GM12878 (cell line): Measurements from ENCODE around the gene MAGI2.
A peak's percentile ranks its signal among the peaks of the same experiment; 100 is the strongest.

Experiments
- EP300 ChIP-seq, 2 experiments: fragments of 150-350 bp in 1 of 2; IDR thresholded peaks; 2 replicates each; pipeline ENCODE4 v1.6.1; 2011 to 2012; ENCODE audit warnings: low read depth in 2 of 2, low read length in 2 of 2, borderline replicate concordance in 1 of 2, improper control_type of control experiment in 1 of 2, inconsistent platforms in 1 of 2; ENCODE audit not compliant: control insufficient read depth in 1 of 2
- KDM1A ChIP-seq: fragments of 200-600 bp; sonication (generic); IDR thresholded peaks from 2 replicates; pipeline ENCODE4 v1.6.1; 2016; ENCODE audit warnings: borderline replicate concordance
- POLR2AphosphoS2 ChIP-seq: IDR thresholded peaks from 2 replicates; pipeline ENCODE4 v1.6.1; 2011; ENCODE audit warnings: low read depth, mild to moderate bottlenecking, low read length, improper control_type of control experiment, moderate library complexity
- POLR2AphosphoS5 ChIP-seq: IDR thresholded peaks from 2 replicates; pipeline ENCODE4 v1.6.1; 2011; ENCODE audit warnings: mild to moderate bottlenecking, low read length, inconsistent platforms

DNA sequence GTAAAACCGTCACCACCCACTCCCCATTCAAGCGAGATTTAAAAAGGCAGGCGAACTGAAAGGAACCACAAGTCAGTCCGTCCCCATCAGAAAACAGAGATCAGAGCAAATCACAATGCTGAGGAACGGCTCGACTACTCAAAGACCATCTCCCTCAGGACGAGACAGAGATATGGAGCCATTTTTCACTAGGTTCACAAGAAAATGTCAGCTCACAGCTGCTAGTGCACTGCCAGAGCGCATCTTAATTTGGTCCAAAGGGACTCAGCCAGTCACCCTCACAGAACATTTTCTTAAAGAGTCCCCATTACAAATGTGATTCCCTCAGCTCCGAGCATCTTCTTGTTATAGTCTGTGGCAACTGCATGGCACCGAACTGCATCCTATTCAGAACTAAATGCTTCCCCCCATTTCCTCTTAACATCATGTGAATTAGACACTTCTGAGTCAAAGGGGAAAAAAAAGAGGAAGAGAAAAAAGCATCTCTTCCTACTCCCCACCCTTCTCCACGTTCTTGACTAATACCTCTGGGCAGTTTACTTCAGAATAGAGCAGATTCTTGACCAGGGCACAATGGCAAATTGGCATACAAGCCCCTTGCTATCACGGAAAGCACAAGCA is 683.9 kb downstream of the MAGI2 start:
- no peak for TF ChIP-seq KDM1A
- TF ChIP-seq POLR2AphosphoS5 = no peak
- peak in 1 of 2 experiments; percentile 48; a peak in 1 of 4 replicates for TF ChIP-seq EP300 (IDR thresholded peaks at IDR 0.05; ENCODE audit: borderline replicate concordance in 1 of 2, control insufficient read depth in 1 of 2, low read depth in 2 of 2, low read length in 2 of 2)
- TF ChIP-seq POLR2AphosphoS2 = no peak
